Measurements from ENCODE around the gene TAMALIN.

The TAMALIN gene

GRCh38 chr12:51980809-51981127 lies 26.0 kb upstream of the TAMALIN start:
- TF ChIP-seq, protein P1, sequence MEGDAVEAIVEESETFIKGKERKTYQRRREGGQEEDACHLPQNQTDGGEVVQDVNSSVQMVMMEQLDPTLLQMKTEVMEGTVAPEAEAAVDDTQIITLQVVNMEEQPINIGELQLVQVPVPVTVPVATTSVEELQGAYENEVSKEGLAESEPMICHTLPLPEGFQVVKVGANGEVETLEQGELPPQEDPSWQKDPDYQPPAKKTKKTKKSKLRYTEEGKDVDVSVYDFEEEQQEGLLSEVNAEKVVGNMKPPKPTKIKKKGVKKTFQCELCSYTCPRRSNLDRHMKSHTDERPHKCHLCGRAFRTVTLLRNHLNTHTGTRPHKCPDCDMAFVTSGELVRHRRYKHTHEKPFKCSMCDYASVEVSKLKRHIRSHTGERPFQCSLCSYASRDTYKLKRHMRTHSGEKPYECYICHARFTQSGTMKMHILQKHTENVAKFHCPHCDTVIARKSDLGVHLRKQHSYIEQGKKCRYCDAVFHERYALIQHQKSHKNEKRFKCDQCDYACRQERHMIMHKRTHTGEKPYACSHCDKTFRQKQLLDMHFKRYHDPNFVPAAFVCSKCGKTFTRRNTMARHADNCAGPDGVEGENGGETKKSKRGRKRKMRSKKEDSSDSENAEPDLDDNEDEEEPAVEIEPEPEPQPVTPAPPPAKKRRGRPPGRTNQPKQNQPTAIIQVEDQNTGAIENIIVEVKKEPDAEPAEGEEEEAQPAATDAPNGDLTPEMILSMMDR (IDR thresholded peaks at IDR 0.05; ENCODE audit: borderline replicate concordance, insufficient read depth, low read depth, low read length) = no peak
- H3K4me3 ChIP-seq (ENCODE audit: low read depth, low read length) = no peak overlapping the region

- TF ChIP-seq, protein P1 (IDR thresholded peaks at IDR 0.05; ENCODE audit: borderline replicate concordance, insufficient read depth, low read depth, low read length) = no peak
These were observed 22.1 kb upstream of the TAMALIN start for GRCh38 chr12:51984657-51985056.

DNA sequence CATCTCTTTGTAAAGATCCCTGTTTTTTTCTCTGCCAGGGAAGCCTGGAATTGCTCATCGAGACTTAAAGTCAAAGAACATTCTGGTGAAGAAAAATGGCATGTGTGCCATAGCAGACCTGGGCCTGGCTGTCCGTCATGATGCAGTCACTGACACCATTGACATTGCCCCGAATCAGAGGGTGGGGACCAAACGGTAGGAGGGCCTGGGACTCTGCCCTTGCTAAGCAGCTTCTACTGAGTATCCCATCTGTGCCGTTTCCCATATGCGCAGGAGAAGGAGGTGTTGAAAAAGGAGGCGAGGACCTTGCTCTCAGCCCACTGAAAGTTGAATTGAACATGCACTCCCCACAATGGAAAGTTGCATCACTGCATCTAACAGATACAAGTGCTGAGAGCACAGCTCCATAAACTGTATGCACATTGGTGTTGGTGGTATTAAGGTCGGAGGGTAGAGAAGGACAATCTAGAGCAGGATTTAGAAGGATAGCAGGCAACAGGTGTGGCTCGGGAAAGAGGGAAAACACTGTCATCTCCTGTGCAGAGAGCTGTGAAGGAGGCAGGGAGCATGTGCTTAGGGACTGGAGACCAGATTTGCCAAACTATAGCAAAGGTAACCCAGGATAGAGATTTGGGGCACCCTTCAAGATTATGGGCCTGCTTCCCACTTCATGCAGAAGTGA lies 21.5 kb upstream of the TAMALIN start:
- no peak overlapping the region for H3K4me3 ChIP-seq (ENCODE audit: low read depth, low read length)
- TF ChIP-seq, protein P1 (IDR thresholded peaks at IDR 0.05; ENCODE audit: borderline replicate concordance, insufficient read depth, low read depth, low read length) = no peak

More at GRCh38 chr12:51984657-51985056, 22.1 kb upstream of the TAMALIN start:
- H3K4me3 ChIP-seq (ENCODE audit: low read depth, low read length) = no peak overlapping the region

DNA sequence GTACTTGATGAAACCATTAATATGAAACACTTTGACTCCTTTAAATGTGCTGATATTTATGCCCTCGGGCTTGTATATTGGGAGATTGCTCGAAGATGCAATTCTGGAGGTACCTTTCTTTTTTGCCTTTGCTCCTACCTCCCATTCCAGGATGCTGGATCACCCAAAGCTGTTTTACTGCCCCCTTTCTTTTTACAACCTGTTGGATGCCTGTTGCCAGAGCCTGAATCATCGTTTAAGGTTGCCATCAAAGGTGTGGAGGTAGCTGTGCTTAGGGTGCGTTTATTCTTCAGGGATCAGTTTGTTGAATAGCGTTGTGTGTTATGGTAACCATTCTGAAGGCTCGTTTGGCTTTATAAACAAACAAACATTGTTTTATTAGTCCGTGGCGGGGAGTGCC lies 19.9 kb upstream of the TAMALIN start:
- no peak overlapping the region for H3K4me3 ChIP-seq (ENCODE audit: low read depth, low read length)
- TF ChIP-seq, protein P1 (IDR thresholded peaks at IDR 0.05; ENCODE audit: borderline replicate concordance, insufficient read depth, low read depth, low read length) = no peak

DNA sequence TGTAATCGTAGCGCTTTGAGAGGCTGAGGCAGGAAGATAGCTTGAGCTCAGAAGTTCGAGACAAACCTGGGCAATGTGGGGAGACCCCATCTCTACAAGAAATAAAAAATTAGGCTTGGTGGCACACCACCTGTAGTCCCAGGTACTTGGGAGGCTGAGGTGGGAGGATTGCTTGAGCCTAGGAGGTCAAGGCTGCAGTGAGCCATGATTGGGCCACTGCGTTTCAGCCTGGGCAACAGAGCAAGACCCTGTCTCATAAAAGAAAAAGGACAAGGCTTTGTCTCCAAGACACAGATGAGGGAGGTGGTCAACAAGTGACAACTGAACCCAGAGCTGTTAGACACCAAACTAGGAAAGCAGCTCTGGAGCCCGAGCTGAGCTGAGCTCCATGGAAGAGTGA lies 14.5 kb upstream of the TAMALIN start:
- TF ChIP-seq, protein P1 (IDR thresholded peaks at IDR 0.05; ENCODE audit: borderline replicate concordance, insufficient read depth, low read depth, low read length) = no peak
- no peak overlapping the region for H3K4me3 ChIP-seq (ENCODE audit: low read depth, low read length)

DNA sequence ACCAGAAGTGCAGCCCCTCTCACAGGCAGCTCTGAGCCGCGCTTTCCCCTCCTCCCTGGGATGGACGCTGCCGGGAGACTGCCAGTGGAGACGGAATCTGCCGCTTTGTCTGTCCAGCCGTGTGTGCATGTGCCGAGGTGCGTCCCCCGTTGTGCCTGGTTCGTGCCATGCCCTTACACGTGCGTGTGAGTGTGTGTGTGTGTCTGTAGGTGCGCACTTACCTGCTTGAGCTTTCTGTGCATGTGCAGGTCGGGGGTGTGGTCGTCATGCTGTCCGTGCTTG lies 12.3 kb upstream of the TAMALIN start:
- no peak overlapping the region for H3K4me3 ChIP-seq (ENCODE audit: low read depth, low read length)
- TF ChIP-seq, protein P1 (IDR thresholded peaks at IDR 0.05; ENCODE audit: borderline replicate concordance, insufficient read depth, low read depth, low read length) = no peak

DNA sequence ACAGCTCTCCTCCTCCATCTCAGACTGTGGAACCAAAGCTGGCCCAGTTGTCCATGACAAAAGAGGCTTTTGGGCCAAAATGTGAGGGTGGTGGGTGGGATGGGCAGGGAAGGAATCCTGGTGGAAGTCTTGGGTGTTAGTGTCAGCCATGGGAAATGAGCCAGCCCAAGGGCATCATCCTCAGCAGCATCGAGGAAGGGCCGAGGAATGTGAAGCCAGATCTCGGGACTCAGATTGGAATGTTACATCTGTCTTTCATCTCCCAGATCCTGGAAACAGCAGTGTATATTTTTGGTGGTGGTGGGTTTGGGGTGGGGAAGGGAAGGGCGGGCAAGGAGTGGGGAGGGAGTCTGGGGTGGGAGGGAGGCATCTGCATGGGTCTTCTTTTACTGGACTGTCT lies 11.8 kb upstream of the TAMALIN start:
- no peak overlapping the region for H3K4me3 ChIP-seq (ENCODE audit: low read depth, low read length)
- TF ChIP-seq, protein P1 (IDR thresholded peaks at IDR 0.05; ENCODE audit: borderline replicate concordance, insufficient read depth, low read depth, low read length) = no peak
